PC-3 (cell line): ENCODE data around the gene ARHGAP19.

Experiments used
- EZH2 ChIP-seq: fragments of 300-600 bp; sonication (generic); IDR thresholded peaks from one replicate; pipeline ENCODE4 v1.6.1; 2017; ENCODE audit warnings: antibody characterized with exemption, mild to moderate bottlenecking, low read length; ENCODE audit not compliant: unreplicated experiment
- TF ChIP-seq, protein P1 (sequence below): fragments of 300-600 bp; sonication (generic); conservative IDR thresholded peaks from 2 replicates; pipeline ENCODE4 v1.5.1; 2017; ENCODE audit warnings: antibody characterized with exemption, low read depth, mild to moderate bottlenecking, low read length

DNA sequence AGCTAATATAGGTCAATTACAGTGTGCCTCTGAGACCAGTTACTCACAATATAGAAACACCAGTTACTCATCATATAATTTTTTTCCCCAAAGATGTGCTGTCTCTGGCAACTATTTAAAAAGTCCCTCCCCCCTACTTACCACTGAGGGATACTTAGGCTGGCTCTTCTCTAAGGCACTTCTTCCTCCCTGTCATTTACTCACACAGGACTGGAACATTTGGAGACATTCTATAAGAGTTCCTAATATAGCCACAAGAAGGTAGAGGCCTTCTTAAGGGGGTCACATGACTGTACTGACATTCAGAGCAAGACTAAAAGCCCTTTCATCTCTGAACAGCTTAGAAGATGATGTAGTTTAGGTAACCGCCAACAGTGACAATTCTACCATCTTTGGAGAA lies 62.3 kb downstream of the ARHGAP19 start:
- TF ChIP-seq EZH2: no peak
- TF ChIP-seq, protein P1, sequence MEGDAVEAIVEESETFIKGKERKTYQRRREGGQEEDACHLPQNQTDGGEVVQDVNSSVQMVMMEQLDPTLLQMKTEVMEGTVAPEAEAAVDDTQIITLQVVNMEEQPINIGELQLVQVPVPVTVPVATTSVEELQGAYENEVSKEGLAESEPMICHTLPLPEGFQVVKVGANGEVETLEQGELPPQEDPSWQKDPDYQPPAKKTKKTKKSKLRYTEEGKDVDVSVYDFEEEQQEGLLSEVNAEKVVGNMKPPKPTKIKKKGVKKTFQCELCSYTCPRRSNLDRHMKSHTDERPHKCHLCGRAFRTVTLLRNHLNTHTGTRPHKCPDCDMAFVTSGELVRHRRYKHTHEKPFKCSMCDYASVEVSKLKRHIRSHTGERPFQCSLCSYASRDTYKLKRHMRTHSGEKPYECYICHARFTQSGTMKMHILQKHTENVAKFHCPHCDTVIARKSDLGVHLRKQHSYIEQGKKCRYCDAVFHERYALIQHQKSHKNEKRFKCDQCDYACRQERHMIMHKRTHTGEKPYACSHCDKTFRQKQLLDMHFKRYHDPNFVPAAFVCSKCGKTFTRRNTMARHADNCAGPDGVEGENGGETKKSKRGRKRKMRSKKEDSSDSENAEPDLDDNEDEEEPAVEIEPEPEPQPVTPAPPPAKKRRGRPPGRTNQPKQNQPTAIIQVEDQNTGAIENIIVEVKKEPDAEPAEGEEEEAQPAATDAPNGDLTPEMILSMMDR: no peak
